Upper lobe of left lung (tissue), 6 donors: Measurements from ENCODE around the gene MED14. TPM values are rescaled to one million over a fixed set of nuclear protein-coding genes. Genes with fewer than 3 reads are reported as not detected.
A peak's percentile ranks its signal among the peaks of the same experiment; 100 is the strongest.

Experiments
- ATAC-seq, 2 donors: fragments of 200-7000 bp; cut with Tn5 transposase; one replicate each; pipeline ENCODE4 v1.9.1; 2022; ENCODE audit warnings: mild to moderate bottlenecking in 2 of 2, moderate library complexity in 2 of 2; ENCODE audit not compliant: low FRiP score in 2 of 2
- DNase-seq, 2 donors: peaks; one replicate each; pipeline ENCODE4 v3.0.0-alpha.2; 2019 to 2020
- H3K27ac ChIP-seq, 4 donors: fragments of 200-600 bp; sonication (generic); one replicate each; pipeline ENCODE4 v1.5.1; 2016 to 2019
- H3K27me3 ChIP-seq, 4 donors: fragments of 200-600 bp; sonication (generic); one replicate each; pipeline ENCODE4 v1.5.1; 2017 to 2019
- H3K36me3 ChIP-seq, 4 donors: fragments of 200-600 bp; sonication (generic); one replicate each; pipeline ENCODE4 v1.5.1; 2016 to 2019
- H3K4me1 ChIP-seq, 4 donors: fragments of 200-600 bp; sonication (generic); one replicate each; pipeline ENCODE4 v1.5.1; 2018 to 2019
- H3K4me3 ChIP-seq, 4 donors: fragments of 200-600 bp; sonication (generic); one replicate each; pipeline ENCODE4 v1.5.1; 2017 to 2019; ENCODE audit warnings: mild to moderate bottlenecking in 2 of 4, moderate library complexity in 1 of 4
- H3K9me3 ChIP-seq, 4 donors: fragments of 200-600 bp; sonication (generic); one replicate each; pipeline ENCODE4 v1.5.1; 2018 to 2019
- CTCF ChIP-seq, 6 experiments: fragments of 450-650 bp in 4 of 6; fragments of 200-600 bp in 2 of 6; sonication (generic) in 2 of 6; IDR thresholded peaks; one replicate each; pipeline ENCODE4 v1.5.1; 2016 to 2019; ENCODE audit warnings: antibody characterized with exemption in 6 of 6
- EP300 ChIP-seq, 4 donors: sonication (generic); formaldehyde crosslinking; IDR thresholded peaks; one replicate each; pipeline ENCODE4 v1.5.1; 2017; ENCODE audit warnings: antibody characterized with exemption in 4 of 4, control low read depth in 2 of 4
- POLR2A ChIP-seq, 4 donors: fragments of 450-650 bp; IDR thresholded peaks; one replicate each; pipeline ENCODE4 v1.5.1; 2016 to 2017; ENCODE audit warnings: antibody characterized with exemption in 4 of 4, mild to moderate bottlenecking in 2 of 4
- POLR2AphosphoS5 ChIP-seq, 2 donors: sonication (generic); formaldehyde crosslinking; IDR thresholded peaks; one replicate each; pipeline ENCODE4 v1.5.1; 2017; ENCODE audit warnings: antibody characterized with exemption in 2 of 2
- WGBS, 2 donors: methylation state at CpG; one replicate each; pipeline ENCODE4 v1.1.5; 2017 to 2018; 5-methylcytosine and 5-hydroxymethylcytosine counted together
- total RNA-seq, 6 donors: library from RNA; depleted of rRNA in 4 of 6; stranded (reverse); fragments of >200 nt in 4 of 6; gene quantifications; one replicate each; pipeline versions ENCODE4 v1.1.0 to v1.2.1, GENCODE V29; 2016 to 2021
- donor health status: DM: no; HTN: no; CAD: no; lungs with moderate emphysema.
- donor health status: DM: no; HTN: yes; CAD: no; lungs with severe emphysema.

Gene MED14
- total RNA-seq, 6 donors from 2014 or later = 20.4 to 49.2 (median 37.8) TPM

- DNase-seq = no peak
- no peak for ATAC-seq
- H3K27ac ChIP-seq = no peak overlapping the region
- no peak for TF ChIP-seq POLR2A (IDR thresholded peaks at IDR 0.05)
- TF ChIP-seq CTCF (IDR thresholded peaks at IDR 0.05) = no peak
- no peak for TF ChIP-seq EP300 (IDR thresholded peaks at IDR 0.05)
- TF ChIP-seq POLR2AphosphoS5 (IDR thresholded peaks at IDR 0.05) = no peak
- no peaks in the 10 kb centered on the region for H3K27me3 ChIP-seq
- H3K4me1 ChIP-seq = peaks cover 0 to 13% (median 0%) of the 10 kb centered on the region in 4 donors
- WGBS, 2 donors = 64 to 94% methylated on average over 1 of the region's 1 CpG
- no peaks in the 10 kb centered on the region for H3K9me3 ChIP-seq
- no peak overlapping the region for H3K4me3 ChIP-seq
- H3K36me3 ChIP-seq = no peaks in the 10 kb centered on the region
Measured at GRCh38 chrX:40759374-40759773, 24.0 kb upstream of the MED14 start.

GRCh38 chrX:40757058-40757457 is 21.7 kb upstream of the MED14 start:
- ATAC-seq (no peak), DNase-seq (no peak)
- Histone ChIP-seq H3K4me3 (no peak overlapping the region), H3K4me1 (peaks cover 0 to 13% (median 0%) of the 10 kb centered on the region in 4 donors), H3K27ac (no peak overlapping the region), H3K36me3 (no peaks in the 10 kb centered on the region), H3K9me3 (peaks cover 0 to 4% (median 2%) of the 10 kb centered on the region in 4 donors), H3K27me3 (no peaks in the 10 kb centered on the region)
- WGBS, 2 donors = 61 to 69% methylated on average over 1 of the region's 1 CpG
- TF ChIP-seq POLR2A (IDR thresholded peaks at IDR 0.05) (no peak), POLR2AphosphoS5 (IDR thresholded peaks at IDR 0.05) (no peak), CTCF (IDR thresholded peaks at IDR 0.05) (no peak), EP300 (IDR thresholded peaks at IDR 0.05) (no peak)

GRCh38 chrX:40755291-40756249 is 20.2 kb upstream of the MED14 start:
- 63% methylated on average over 7 of the region's 7 CpGs; no CpG with 5 or more reads in 1 of the 2 donors for WGBS, 2 donors
- ATAC-seq = peak in 1 of 2 donors; percentile 49

GRCh38 chrX:40749681-40750494 is 14.5 kb upstream of the MED14 start:
- Histone ChIP-seq H3K9me3 (peaks cover 0 to 7% (median 2%) of the 10 kb centered on the region in 4 donors), H3K27me3 (no peaks in the 10 kb centered on the region), H3K4me3 (no peak overlapping the region), H3K4me1 (no peaks in the 10 kb centered on the region), H3K36me3 (no peaks in the 10 kb centered on the region), H3K27ac (peak overlapping the region in 3 of 4 donors; percentile 18 to 75 (median 37))
- 30 to 35% methylated on average over 4 of the region's 4 CpGs for WGBS, 2 donors
- no peak for DNase-seq
- TF ChIP-seq EP300 (IDR thresholded peaks at IDR 0.05) = no peak
- no peak for TF ChIP-seq POLR2A (IDR thresholded peaks at IDR 0.05)
- no peak for TF ChIP-seq CTCF (IDR thresholded peaks at IDR 0.05)
- no peak for TF ChIP-seq POLR2AphosphoS5 (IDR thresholded peaks at IDR 0.05)
- ATAC-seq = no peak

More at GRCh38 chrX:40755291-40756249, 20.2 kb upstream of the MED14 start:
- Histone ChIP-seq H3K4me3 (no peak overlapping the region), H3K36me3 (no peaks in the 10 kb centered on the region), H3K9me3 (peaks cover 0 to 7% (median 2%) of the 10 kb centered on the region in 4 donors), H3K27ac (peak overlapping the region in 3 of 4 donors; percentile 9 to 11 (median 9)), H3K4me1 (peaks cover 0 to 13% (median 0%) of the 10 kb centered on the region in 4 donors), H3K27me3 (no peaks in the 10 kb centered on the region)
- no peak for DNase-seq
- no peak for TF ChIP-seq POLR2A (IDR thresholded peaks at IDR 0.05)
- TF ChIP-seq EP300 (IDR thresholded peaks at IDR 0.05) = no peak
- TF ChIP-seq CTCF (IDR thresholded peaks at IDR 0.05) = no peak
- TF ChIP-seq POLR2AphosphoS5 (IDR thresholded peaks at IDR 0.05) = no peak
